Uterus (tissue), 4 donors: ENCODE measurements around the gene TRAK2. TPM values are rescaled to one million over a fixed set of nuclear protein-coding genes. Genes with fewer than 3 reads are reported as not detected.

Experiments
- DNase-seq, 2 donors: peaks; one replicate each; pipeline ENCODE4 v3.0.0-alpha.2; 2019 to 2020
- H3K27ac ChIP-seq, 2 donors: fragments of 200-600 bp; sonication (generic); 1 replicate in 1 of 2; 2 replicates in 1 of 2; pipeline ENCODE4 v1.5.1; 2016 to 2018
- H3K27me3 ChIP-seq, 2 donors: fragments of 200-600 bp; sonication (generic); one replicate each; pipeline ENCODE4 v1.5.1; 2018 to 2019; ENCODE audit warnings: control low read depth in 1 of 2
- H3K36me3 ChIP-seq, 2 donors: fragments of 200-600 bp; sonication (generic); one replicate each; pipeline ENCODE4 v1.5.1; 2019; ENCODE audit warnings: control low read depth in 1 of 2
- H3K4me1 ChIP-seq, 2 donors: fragments of 200-600 bp; sonication (generic); one replicate each; pipeline ENCODE4 v1.5.1; 2018 to 2019; ENCODE audit warnings: control low read depth in 1 of 2
- H3K4me3 ChIP-seq, 2 donors: fragments of 200-600 bp; sonication (generic); 1 replicate in 1 of 2; 2 replicates in 1 of 2; pipeline ENCODE4 v1.5.1; 2018 to 2019; ENCODE audit warnings: mild to moderate bottlenecking in 1 of 2
- H3K9me3 ChIP-seq, 2 donors: fragments of 200-600 bp; sonication (generic); one replicate each; pipeline ENCODE4 v1.5.1; 2019; ENCODE audit warnings: control low read depth in 1 of 2
- CTCF ChIP-seq, 4 experiments: fragments of 200-600 bp in 2 of 4; fragments of 450-650 bp in 2 of 4; sonication (generic) in 2 of 4; IDR thresholded peaks; one replicate each; pipeline ENCODE4 v1.5.1; 2016 to 2019; ENCODE audit warnings: antibody characterized with exemption in 4 of 4, mild to moderate bottlenecking in 2 of 4, moderate library complexity in 1 of 4
- POLR2A ChIP-seq, 2 donors: fragments of 450-650 bp; IDR thresholded peaks; one replicate each; pipeline ENCODE4 v1.6.1; 2016; ENCODE audit warnings: antibody characterized with exemption in 2 of 2, mild to moderate bottlenecking in 1 of 2, moderate library complexity in 1 of 2
- intact Hi-C: fragments of 100-400 bp; cut with DNase I; formaldehyde crosslinking; loops from one replicate; pipeline ENCODE4 v1.15.1; 2023; ENCODE audit warnings: low total_unique reads
- small RNA-seq: library from RNA; depleted of rRNA; stranded (forward); fragments of <200 nt; gene quantifications from one replicate; pipeline ENCODE3, GENCODE V24; 2016
- total RNA-seq, 4 donors: library from RNA; depleted of rRNA in 3 of 4; stranded (reverse); fragments of >200 nt in 3 of 4; gene quantifications; one replicate each; pipeline versions ENCODE4 v1.1.0 to v1.2.4, GENCODE V29; 2014 to 2023
- donor health status: DM: yes; HTN: yes; CAD: no.

The TRAK2 gene
- total RNA-seq, 4 donors from 2014 or later: 31.8 to 54.9 (median 38.2) TPM

- Histone ChIP-seq H3K27me3 (no peaks in the 10 kb centered on the region), H3K27ac (no peak overlapping the region), H3K4me1 (no peaks in the 10 kb centered on the region), H3K9me3 (no peaks in the 10 kb centered on the region), H3K4me3 (no peak overlapping the region), H3K36me3 (no peaks in the 10 kb centered on the region)
- DNase-seq: no peak
- intact Hi-C loops: no loop called here
- no peak for TF ChIP-seq CTCF (IDR thresholded peaks at IDR 0.05)
- TF ChIP-seq POLR2A (IDR thresholded peaks at IDR 0.05): no peak
Measured at GRCh38 chr2:201329409-201329808, 121.8 kb downstream of the TRAK2 start.

- no peaks in the 10 kb centered on the region for H3K27me3 ChIP-seq
- DNase-seq: no peak
- H3K4me3 ChIP-seq: no peak overlapping the region
- no peaks in the 10 kb centered on the region for H3K36me3 ChIP-seq
- H3K9me3 ChIP-seq: peaks cover 0 to under 1% of the 10 kb centered on the region in 2 donors
- H3K27ac ChIP-seq: no peak overlapping the region
- H3K4me1 ChIP-seq: no peaks in the 10 kb centered on the region
- TF ChIP-seq POLR2A (IDR thresholded peaks at IDR 0.05) (no peak), CTCF (IDR thresholded peaks at IDR 0.05) (no peak)
- intact Hi-C loops: no loop called here
Measured at GRCh38 chr2:201327678-201328077, 123.6 kb downstream of the TRAK2 start.

Small RNAs within 50 kb of the gene (small RNA-seq; reads per million reads assigned to genes)
- not detected for gene RF00019

Other genes starting within 250 kb of the TRAK2 start
- gene CASP8, start 190.9 kb downstream of the TRAK2 start, total RNA-seq: 100 to 1,000 TPM in 1 of 4 donors, 10 to 100 TPM in 2, 1 to 10 TPM in 1; 2.6 to 111 (median 20.7) TPM
- gene FLACC1, start 94.1 kb downstream of the TRAK2 start, total RNA-seq: 1 to 10 TPM in 2 of 4 donors, under 1 TPM in 1, not detected in 1; 0.26 to 2.0 (median 1.5) TPM
- 10 to 100 TPM in 3 of 4 donors, 1 to 10 TPM in 1; 5.4 to 27.2 (median 22.0) TPM for gene STRADB, start 282 bp upstream of the TRAK2 start, total RNA-seq
- 10 to 100 TPM in 3 of 4 donors, 1 to 10 TPM in 1; 7.2 to 52.1 (median 26.0) TPM for gene TMEM237, start 192.0 kb upstream of the TRAK2 start, total RNA-seq
- under 1 TPM in 2 of 4 donors, not detected in 2; 0.24 to 0.97 TPM for gene MPP4, start 247.2 kb upstream of the TRAK2 start, total RNA-seq